HG02938 (cell line): ENCODE measurements around the gene SQSTM1.

ENCODE experiments used
- ATAC-seq: cut with Tn5 transposase; IDR thresholded peaks from one replicate; pipeline ENCODE4 v1.9.1; 2021; ENCODE audit warnings: mild to moderate bottlenecking, moderate library complexity; ENCODE audit not compliant: unreplicated experiment

The SQSTM1 gene

GRCh38 chr5:179872055-179872827, 51.5 kb downstream of the SQSTM1 start:
- ATAC-seq, result no peak

GRCh38 chr5:179872828-179873575, 52.3 kb downstream of the SQSTM1 start:
- no peak for ATAC-seq

GRCh38 chr5:179873588-179874110, 52.9 kb downstream of the SQSTM1 start:
- no peak for ATAC-seq

DNA sequence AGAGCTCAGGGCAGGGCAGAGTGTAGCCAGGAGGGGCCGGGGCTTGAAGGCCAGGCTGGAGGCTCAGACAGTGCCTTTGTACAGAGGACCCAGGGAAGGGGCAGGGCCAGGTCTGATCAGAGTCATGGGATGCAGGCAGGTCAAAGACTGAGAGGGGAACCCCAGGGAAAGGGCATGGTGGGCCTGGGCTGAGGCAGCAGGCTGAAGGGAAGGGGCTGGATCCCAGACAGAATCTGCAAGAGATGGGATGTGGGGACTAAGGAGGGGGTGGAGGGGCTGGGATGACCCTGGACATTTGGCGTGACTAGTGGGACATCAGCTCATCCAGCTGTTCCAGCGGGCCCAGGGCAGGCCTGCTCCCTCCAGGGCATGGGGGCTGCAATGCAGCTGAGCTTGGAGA, 53.4 kb downstream of the SQSTM1 start:
- no peak for ATAC-seq

GRCh38 chr5:179874536-179875292, 54.0 kb downstream of the SQSTM1 start:
- ATAC-seq, result no peak

- no peak for ATAC-seq
Measured at GRCh38 chr5:179875741-179876609, 55.3 kb downstream of the SQSTM1 start.

- ATAC-seq, result no peak
Measured at GRCh38 chr5:179876610-179876952, 55.9 kb downstream of the SQSTM1 start.

DNA sequence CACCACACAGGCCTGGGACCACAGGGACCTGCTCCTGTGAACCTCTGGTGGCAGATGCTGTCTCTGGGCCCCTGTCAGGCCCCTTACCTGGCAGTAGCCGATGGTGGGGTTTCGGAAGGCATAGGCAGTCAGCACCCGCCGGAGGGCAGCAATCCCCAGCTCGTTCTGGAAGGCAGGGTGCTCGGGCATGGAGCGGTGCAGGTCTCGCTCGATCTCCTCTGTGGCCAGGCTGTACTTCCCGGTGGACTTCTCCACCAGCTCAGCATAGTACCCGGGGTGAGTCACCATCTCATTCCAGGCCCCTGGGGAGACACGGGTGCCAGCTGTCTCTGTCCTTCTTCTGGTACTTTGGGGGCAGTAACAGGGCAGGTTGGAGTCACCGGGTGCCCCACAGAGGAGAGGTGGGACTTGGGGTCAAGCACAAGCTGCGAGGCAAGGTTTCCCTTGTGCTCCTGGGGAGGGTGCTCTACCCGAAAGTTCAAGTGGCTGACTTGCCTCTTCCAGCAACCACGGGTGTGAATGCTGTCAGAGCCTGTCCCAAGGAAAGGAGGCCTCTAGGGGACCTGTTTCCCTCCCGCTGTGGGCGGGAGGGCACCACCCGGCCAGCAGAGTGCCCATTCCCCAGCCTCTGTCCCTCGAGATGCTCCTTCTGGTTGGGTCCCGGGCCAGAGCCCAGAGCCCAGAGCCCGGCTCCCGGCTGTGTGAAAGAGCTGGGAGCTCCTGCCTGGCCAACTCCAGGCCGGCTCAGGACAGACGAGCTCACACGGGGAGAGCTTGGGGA, 57.7 kb downstream of the SQSTM1 start:
- ATAC-seq, result no peak

- ATAC-seq, result no peak
Measured at GRCh38 chr5:179879003-179879689, 58.4 kb downstream of the SQSTM1 start.

GRCh38 chr5:179879690-179880010, 58.9 kb downstream of the SQSTM1 start:
- no peak for ATAC-seq

DNA sequence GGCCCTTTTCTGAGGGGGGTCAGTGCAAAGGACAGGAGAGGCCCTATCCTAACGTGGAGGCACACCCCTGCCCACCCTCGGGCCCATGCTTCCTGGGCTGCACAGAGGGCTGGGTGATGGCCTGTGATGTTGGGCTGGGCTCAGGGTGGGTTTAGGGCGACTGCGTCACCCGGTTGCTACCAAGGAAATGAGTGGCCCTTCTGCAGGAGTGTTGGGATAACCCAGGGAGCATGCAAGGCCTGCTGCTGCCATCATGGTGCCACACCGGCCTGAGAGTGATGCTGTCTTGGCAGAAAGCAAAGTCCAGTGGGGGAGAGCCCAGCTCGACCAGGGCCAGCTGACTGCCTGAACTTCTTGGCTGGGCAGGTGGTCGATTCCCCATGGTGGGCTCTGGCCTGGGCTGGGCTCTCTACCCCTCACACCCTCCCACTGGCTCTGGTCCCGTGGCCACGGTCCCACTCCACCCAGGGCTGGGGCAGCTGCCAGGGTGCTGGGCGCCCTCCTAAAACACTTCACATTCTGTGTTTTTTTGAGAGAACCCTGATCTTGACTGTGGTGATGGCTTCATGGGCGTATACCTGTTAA, 59.5 kb downstream of the SQSTM1 start:
- ATAC-seq, result no peak

DNA sequence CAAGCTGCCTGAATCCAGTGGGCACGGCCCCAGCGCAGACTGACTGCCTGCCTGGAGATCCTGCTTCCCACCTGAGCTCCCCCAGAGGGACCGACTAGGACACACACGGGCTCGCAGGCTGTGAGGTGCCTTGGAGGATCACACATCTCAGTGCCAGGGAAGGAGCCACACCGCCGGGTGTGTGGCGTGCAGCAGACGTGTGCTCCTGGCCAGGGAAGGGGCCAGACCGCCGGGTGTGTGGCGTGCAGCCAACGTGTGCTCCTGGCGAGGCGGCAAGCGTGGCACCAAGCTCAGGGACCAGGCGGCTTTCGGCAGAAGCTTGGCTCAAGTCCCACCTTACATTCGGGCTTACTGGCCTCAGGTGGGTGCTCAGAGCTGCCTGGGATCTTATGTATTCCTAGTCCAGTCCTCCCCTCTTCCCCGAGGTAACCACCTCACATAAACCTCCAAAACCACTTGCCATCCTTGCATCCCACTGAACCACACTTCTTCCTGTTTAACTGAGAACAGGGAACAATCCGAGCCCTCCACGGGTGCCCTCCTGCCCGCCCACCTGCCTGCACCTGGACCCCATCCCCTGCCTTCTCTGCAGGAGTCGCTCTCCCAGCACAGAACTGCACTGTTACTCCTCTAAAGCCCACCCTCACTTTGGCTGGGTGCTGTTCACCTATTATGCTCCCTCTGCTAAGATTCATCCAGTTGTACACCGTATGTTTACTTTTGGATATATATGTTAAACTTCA, 60.3 kb downstream of the SQSTM1 start:
- no peak for ATAC-seq

GRCh38 chr5:179882338-179882737, 61.6 kb downstream of the SQSTM1 start:
- ATAC-seq, result no peak

GRCh38 chr5:179883163-179883562, 62.5 kb downstream of the SQSTM1 start:
- ATAC-seq, result no peak

DNA sequence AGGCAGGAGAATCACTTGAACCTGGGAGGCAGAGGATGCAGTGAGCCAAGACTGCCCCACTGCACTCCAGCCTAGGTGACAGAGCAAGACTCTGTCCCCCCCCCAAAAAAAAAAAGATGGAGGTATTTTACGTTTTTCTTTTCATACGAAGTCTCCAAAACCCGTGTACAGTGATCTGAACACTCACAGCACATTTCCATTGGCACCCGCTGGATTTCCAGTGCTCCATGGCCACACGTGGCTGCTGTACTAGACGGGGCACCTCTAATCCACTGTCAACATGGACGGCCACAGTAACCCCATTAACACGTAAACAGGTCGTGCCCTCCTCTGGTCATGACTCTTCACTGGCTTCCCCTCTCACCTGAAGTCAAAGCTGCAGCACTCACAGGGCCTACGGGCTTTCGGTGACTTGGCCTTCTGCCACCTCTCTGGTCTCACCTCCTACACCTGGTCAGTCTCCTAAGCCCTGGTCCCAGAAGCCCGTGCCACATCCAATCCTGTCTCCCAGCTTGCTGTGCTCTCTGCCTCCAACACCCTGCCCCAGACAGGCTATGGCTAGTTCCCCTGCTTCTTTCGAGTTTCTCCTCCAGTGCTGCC, 64.9 kb downstream of the SQSTM1 start:
- no peak for ATAC-seq

DNA sequence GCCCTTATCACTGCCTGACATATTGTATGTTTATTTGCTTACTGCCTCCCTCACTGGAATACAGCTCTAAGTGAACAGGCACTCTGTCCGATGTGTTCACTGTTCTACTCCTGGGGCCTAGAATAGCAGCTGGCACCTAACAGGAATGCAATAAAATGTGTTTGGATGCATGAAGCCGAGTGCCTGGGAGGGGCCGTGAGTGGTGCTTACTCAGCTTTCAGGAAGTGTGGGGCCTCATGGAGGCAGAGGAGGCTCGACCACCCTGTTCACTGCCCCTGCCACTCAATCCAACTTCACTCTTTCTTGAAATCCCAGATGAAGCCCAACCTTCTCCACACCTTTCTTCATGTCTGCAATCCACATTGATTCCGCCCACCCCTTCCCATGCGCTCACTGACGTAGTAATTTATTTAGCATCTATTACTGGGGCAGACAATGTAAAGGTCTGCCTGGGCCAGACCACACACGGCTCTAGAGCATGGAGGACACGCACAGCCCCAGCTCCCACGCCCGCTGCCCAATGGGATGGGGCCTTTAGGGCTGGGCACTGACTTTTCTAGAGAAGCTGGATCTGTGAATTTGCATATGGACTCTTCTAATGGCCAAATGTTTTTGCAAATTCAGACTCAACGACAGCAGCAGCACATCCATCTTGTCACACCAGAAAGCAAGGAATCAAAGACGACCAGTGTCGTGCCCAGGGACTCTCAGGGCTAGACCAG, 65.6 kb downstream of the SQSTM1 start:
- no peak for ATAC-seq

- ATAC-seq, result no peak
Measured at GRCh38 chr5:179887095-179887494, 66.4 kb downstream of the SQSTM1 start.
